Measurements from ENCODE around the gene SUCO. TPM values are rescaled to one million over a fixed set of nuclear protein-coding genes. Genes with fewer than 3 reads are reported as not detected.
"Not testable (repeated sequence)": the region's sequence is repeated elsewhere in the genome, so short reads cannot be mapped to it uniquely, and the experiment has no call there.

The SUCO gene
- total RNA-seq, 3 donors from 2014 or later, result 24.6 to 29.0 (median 24.6) TPM

DNA sequence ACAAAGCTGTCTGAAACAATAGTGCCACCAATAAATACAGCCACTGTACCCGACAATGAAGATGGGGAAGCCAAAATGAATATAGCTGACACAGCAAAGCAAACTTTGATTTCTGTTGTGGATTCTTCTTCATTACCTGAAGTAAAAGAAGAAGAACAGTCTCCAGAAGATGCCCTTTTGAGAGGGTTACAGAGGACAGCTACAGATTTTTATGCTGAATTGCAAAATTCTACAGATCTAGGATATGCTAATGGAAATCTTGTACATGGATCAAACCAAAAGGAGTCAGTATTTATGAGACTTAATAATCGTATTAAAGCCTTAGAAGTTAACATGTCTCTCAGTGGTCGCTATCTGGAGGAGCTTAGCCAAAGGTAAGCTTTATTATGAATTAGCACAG is 56.6 kb downstream of the SUCO start:
- H3K4me3 ChIP-seq, result no peak overlapping the region
- TF ChIP-seq, protein P1, sequence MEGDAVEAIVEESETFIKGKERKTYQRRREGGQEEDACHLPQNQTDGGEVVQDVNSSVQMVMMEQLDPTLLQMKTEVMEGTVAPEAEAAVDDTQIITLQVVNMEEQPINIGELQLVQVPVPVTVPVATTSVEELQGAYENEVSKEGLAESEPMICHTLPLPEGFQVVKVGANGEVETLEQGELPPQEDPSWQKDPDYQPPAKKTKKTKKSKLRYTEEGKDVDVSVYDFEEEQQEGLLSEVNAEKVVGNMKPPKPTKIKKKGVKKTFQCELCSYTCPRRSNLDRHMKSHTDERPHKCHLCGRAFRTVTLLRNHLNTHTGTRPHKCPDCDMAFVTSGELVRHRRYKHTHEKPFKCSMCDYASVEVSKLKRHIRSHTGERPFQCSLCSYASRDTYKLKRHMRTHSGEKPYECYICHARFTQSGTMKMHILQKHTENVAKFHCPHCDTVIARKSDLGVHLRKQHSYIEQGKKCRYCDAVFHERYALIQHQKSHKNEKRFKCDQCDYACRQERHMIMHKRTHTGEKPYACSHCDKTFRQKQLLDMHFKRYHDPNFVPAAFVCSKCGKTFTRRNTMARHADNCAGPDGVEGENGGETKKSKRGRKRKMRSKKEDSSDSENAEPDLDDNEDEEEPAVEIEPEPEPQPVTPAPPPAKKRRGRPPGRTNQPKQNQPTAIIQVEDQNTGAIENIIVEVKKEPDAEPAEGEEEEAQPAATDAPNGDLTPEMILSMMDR (IDR thresholded peaks at IDR 0.05), result no peak
- intact Hi-C loops (cut with DNase I, micrococcal nuclease), result no loop called here
- H3K36me3 ChIP-seq (ENCODE audit: low read depth), result no peaks in the 10 kb centered on the region
- no peaks in the 10 kb centered on the region for H3K4me1 ChIP-seq (ENCODE audit: low read depth)
- ATAC-seq (no peak), DNase-seq (no peak)
- no peaks in the 10 kb centered on the region for H3K9me3 ChIP-seq

DNA sequence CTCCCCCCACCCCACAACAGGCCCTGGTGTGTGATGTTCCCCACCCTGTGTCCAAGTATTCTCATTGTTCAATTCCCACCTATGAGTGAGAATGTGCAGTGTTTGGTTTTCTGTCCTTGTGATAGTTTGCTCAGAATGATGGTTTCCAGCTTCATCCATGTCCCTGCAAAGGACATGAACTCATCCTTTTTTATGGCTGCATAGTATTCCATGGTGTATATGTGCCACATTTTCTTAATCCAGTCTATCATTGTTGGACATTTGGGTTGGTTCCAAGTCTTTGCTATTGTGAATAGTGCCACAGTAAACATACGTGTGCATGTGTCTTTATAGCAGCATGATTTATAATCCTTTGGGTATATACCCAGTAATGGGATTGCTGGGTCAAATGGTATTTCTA is 58.5 kb downstream of the SUCO start:
- H3K36me3 ChIP-seq (ENCODE audit: low read depth); H3K4me3 ChIP-seq; intact Hi-C loops (cut with DNase I, micrococcal nuclease); H3K4me1 ChIP-seq (ENCODE audit: low read depth); H3K9me3 ChIP-seq; DNase-seq; ATAC-seq: not testable (repeated sequence)

DNA sequence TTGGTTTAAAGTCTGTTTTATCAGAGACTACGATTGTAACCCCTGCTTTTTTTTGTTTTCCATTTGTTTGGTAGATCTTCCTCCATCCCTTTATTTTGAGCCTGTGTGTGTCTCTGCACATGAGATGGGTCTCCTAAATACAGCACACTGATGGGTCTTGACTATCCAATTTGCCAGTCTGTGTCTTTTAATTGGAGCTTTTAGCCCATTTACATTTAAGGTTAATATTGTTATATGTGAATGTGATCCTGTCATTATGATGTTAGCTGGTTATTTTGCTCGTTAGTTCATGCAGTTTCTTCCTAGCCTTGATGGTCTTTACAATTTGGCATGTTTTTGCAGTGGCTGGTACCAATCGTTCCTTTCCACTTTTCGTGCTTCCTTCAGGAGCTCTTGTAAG is 62.1 kb downstream of the SUCO start:
- H3K9me3 ChIP-seq; H3K4me3 ChIP-seq; DNase-seq; intact Hi-C loops (cut with DNase I, micrococcal nuclease); ATAC-seq; H3K36me3 ChIP-seq (ENCODE audit: low read depth); H3K4me1 ChIP-seq (ENCODE audit: low read depth): not testable (repeated sequence)

DNA sequence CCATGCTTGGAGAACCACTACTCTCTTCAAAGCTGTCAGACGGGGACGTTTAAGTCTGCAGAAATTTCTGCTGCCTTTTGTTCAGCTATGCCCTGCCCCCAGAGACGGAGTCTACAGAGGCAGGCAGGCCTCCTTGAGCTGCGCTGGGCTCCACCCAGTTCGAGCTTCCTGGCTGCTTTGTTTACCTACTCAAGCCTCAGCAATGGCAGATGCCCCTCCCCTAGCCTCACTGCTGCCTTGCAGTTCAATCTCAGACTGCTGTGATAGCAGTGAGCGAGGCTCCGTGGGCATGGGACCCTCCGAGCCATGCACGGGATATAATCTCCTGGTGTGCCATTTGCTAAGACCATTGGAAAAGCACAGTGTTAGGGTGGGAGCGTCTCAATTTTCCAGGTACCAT is 63.8 kb downstream of the SUCO start:
- H3K4me1 ChIP-seq (ENCODE audit: low read depth); H3K9me3 ChIP-seq; ATAC-seq; intact Hi-C loops (cut with DNase I, micrococcal nuclease); DNase-seq; H3K4me3 ChIP-seq; H3K36me3 ChIP-seq (ENCODE audit: low read depth): not testable (repeated sequence)

DNA sequence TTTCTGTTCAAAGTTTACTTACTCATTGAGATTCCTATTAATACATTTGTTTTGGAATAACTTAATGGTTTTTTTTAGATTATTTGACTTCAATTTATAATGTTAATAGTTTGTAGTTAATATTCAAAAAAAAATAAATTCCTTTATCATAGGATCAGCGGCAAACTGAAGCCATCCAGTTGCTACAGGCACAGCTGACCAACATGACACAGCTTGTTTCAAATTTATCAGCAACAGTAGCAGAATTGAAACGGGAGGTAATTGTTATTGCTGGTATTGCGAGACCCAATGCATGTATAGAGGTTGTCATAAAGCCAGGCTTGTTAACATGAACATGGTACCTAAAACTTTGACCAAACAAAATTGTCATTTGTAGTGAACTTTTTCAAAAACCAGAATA is 67.0 kb downstream of the SUCO start:
- intact Hi-C loops (cut with DNase I, micrococcal nuclease), result no loop called here
- DNase-seq (no peak), ATAC-seq (no peak)
- H3K4me3 ChIP-seq, result no peak overlapping the region
- TF ChIP-seq, protein P1 (IDR thresholded peaks at IDR 0.05), result no peak
- H3K4me1 ChIP-seq (ENCODE audit: low read depth), result no peaks in the 10 kb centered on the region
- no peaks in the 10 kb centered on the region for H3K36me3 ChIP-seq (ENCODE audit: low read depth)
- H3K9me3 ChIP-seq, result no peaks in the 10 kb centered on the region

DNA sequence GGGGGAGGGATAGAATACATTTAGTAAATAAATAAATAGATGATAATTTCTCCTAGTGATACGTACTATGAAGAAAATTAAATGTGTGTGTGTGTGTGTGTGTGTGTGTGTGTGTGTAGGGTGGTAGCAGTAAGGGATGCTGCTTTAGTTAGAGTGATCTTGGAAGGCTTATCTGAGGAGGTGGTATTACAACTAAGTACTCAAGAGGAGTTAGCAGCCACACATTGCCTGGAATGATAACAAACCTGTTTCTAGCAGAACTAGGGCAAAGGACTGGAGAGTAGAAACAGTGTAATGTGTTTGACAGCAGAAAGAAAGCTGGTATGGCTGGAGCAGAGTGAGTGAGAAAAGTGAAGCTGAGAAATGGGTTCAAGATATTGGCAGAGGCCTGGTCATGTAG is 67.7 kb downstream of the SUCO start:
- TF ChIP-seq, protein P1 (IDR thresholded peaks at IDR 0.05), result no peak
- intact Hi-C loops (cut with DNase I, micrococcal nuclease), result no loop called here
- ATAC-seq (no peak), DNase-seq (no peak)
- Histone ChIP-seq H3K4me3 (no peak overlapping the region), H3K9me3 (no peaks in the 10 kb centered on the region), H3K4me1 (ENCODE audit: low read depth) (no peaks in the 10 kb centered on the region), H3K36me3 (ENCODE audit: low read depth) (no peaks in the 10 kb centered on the region)

DNA sequence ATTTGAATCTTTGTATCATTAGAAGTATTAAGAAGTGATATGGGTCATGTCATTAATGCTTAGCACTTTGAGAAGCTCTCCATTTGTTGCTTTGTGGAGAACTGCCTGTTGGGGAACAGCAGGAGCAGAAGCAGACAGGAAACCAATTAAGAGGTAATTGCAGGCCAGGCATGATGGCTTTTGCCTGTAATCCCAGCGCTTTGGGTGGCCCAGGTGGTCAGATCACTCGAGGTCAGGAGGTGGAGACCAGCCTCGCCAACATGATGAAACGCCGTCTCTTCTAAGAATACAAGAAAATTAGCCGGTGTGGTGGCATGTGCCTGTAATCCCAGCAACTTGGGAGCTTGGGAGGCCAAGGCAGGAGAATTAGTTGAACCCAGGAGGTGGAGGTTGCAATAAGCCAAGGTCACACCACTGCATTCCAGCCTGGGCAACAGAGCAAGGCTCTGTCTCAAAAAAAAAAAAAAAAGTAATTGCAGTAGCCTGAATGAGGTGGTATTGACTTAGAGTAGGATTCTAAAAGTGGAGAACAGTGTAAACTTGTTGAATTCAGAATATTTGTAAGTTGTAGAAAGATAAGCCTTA is 68.2 kb downstream of the SUCO start:
- H3K4me3 ChIP-seq, result no peak overlapping the region
- DNase-seq (no peak), ATAC-seq (no peak)
- intact Hi-C loops (cut with DNase I, micrococcal nuclease), result no loop called here
- H3K9me3 ChIP-seq, result no peaks in the 10 kb centered on the region
- no peaks in the 10 kb centered on the region for H3K4me1 ChIP-seq (ENCODE audit: low read depth)
- TF ChIP-seq, protein P1 (IDR thresholded peaks at IDR 0.05), result no peak
- no peaks in the 10 kb centered on the region for H3K36me3 ChIP-seq (ENCODE audit: low read depth)

All from mucosa of descending colon (tissue), 3 donors.